Measurements from ENCODE around the gene PHOX2A.

The PHOX2A gene

GRCh38 chr11:72233056-72233772 lies 10.8 kb downstream of the PHOX2A start:
- no peak for DNase-seq

- no peak for DNase-seq
These were observed 11.5 kb downstream of the PHOX2A start for GRCh38 chr11:72232260-72233055.

- no peak for DNase-seq
These were observed 12.3 kb downstream of the PHOX2A start for GRCh38 chr11:72231396-72232259.

GRCh38 chr11:72230764-72231365 lies 13.1 kb downstream of the PHOX2A start:
- no peak for DNase-seq

GRCh38 chr11:72229925-72230763 lies 13.8 kb downstream of the PHOX2A start:
- DNase-seq: no peak

- no peak for DNase-seq
These were observed 14.5 kb downstream of the PHOX2A start for GRCh38 chr11:72229336-72229924.

- no peak for DNase-seq
These were observed 15.1 kb downstream of the PHOX2A start for GRCh38 chr11:72228844-72229231.

GRCh38 chr11:72228229-72228843 lies 15.6 kb downstream of the PHOX2A start:
- DNase-seq: no peak

GRCh38 chr11:72227316-72228228 lies 16.4 kb downstream of the PHOX2A start:
- no peak for DNase-seq

GRCh38 chr11:72226701-72227100 lies 17.3 kb downstream of the PHOX2A start:
- DNase-seq: no peak

GRCh38 chr11:72225411-72225951 lies 18.5 kb downstream of the PHOX2A start:
- peak; percentile 59 for DNase-seq

- DNase-seq: peak; percentile 51
These were observed 19.2 kb downstream of the PHOX2A start, which contains the start of gene INPPL1 for GRCh38 chr11:72224564-72225410. Gene INPPL1 (plus strand): TSS chr11:72224767. CDS start chr11:72224985, 218 bp downstream.

GRCh38 chr11:72223615-72224563 lies 20.1 kb downstream of the PHOX2A start:
- peak; percentile 65 for DNase-seq

- peak; percentile 96 for DNase-seq
These were observed 20.9 kb downstream of the PHOX2A start for GRCh38 chr11:72222907-72223614.

GRCh38 chr11:72222106-72222891 lies 21.7 kb downstream of the PHOX2A start:
- DNase-seq: no peak
